GM23338 (cell line): Measurements from ENCODE around the gene ABCA7. TPM values are rescaled to one million over a fixed set of nuclear protein-coding genes. Genes with fewer than 3 reads are reported as not detected.

Experiments used
- ATAC-seq: fragments of 200-7000 bp; cut with Tn5 transposase; 3 replicates; pipeline ENCODE4 v1.9.1; 2020
- DNase-seq: peaks from one replicate; pipeline ENCODE4 v3.0.0-alpha.2; 2015; ENCODE audit warnings: low spot score
- H2AFZ ChIP-seq: fragments of 200-600 bp; sonication (generic); 2 replicates; pipeline ENCODE4 v1.8.0; 2016; ENCODE audit warnings: antibody characterized with exemption, mild to moderate bottlenecking, moderate library complexity
- H3F3A ChIP-seq: fragments of 200-600 bp; sonication (generic); replicated peaks from 2 replicates; pipeline ENCODE4 v1.8.0; 2017; ENCODE audit warnings: antibody characterized with exemption, mixed run types, low read depth
- H3K27ac ChIP-seq: fragments of 200-600 bp; sonication (generic); 2 replicates; pipeline ENCODE4 v1.6.1; 2016; ENCODE audit warnings: low read depth
- H3K27me3 ChIP-seq: fragments of 200-600 bp; sonication (generic); 2 replicates; pipeline ENCODE4 v1.8.0; 2016; ENCODE audit warnings: mild to moderate bottlenecking, mixed run types, moderate library complexity; ENCODE audit not compliant: insufficient read depth
- H3K36me3 ChIP-seq: fragments of 200-600 bp; sonication (generic); 2 replicates; pipeline ENCODE4 v1.8.0; 2016; ENCODE audit warnings: mild to moderate bottlenecking; ENCODE audit not compliant: insufficient read depth
- H3K4me1 ChIP-seq: fragments of 200-600 bp; sonication (generic); 2 replicates; pipeline ENCODE4 v1.8.0; 2016; ENCODE audit warnings: mild to moderate bottlenecking, moderate library complexity; ENCODE audit not compliant: insufficient read depth
- H3K4me2 ChIP-seq: fragments of 200-600 bp; sonication (generic); 2 replicates; pipeline ENCODE4 v1.7.1; 2017; ENCODE audit warnings: mixed run types
- H3K4me3 ChIP-seq: fragments of 200-600 bp; sonication (generic); 2 replicates; pipeline ENCODE4 v1.6.1; 2016; ENCODE audit warnings: mixed run types
- H3K79me2 ChIP-seq: fragments of 200-600 bp; sonication (generic); replicated peaks from 2 replicates; pipeline ENCODE4 v1.8.0; 2017; ENCODE audit warnings: mild to moderate bottlenecking; ENCODE audit not compliant: insufficient read depth
- H3K9me2 ChIP-seq: fragments of 200-600 bp; sonication (generic); 2 replicates; pipeline ENCODE4 v1.8.0; 2017; ENCODE audit not compliant: insufficient read depth
- H4K20me1 ChIP-seq: fragments of 200-600 bp; sonication (generic); replicated peaks from 2 replicates; pipeline ENCODE4 v1.8.0; 2017; ENCODE audit warnings: mild to moderate bottlenecking; ENCODE audit not compliant: insufficient read depth
- H3K27ac Mint-ChIP-seq: 2 replicates; pipeline ENCODE4 v1.8.0; 2020; ENCODE audit warnings: inconsistent platforms, mild to moderate bottlenecking, moderate library complexity, mixed read lengths
- H3K27me3 Mint-ChIP-seq: 3 replicates; pipeline ENCODE4 v1.8.0; 2022; ENCODE audit warnings: low read depth, mild to moderate bottlenecking, moderate library complexity, mixed read lengths, inconsistent platforms; ENCODE audit not compliant: insufficient read depth, poor library complexity
- H3K36me3 Mint-ChIP-seq: 3 replicates; pipeline ENCODE4 v1.8.0; 2021; ENCODE audit warnings: low read depth, mild to moderate bottlenecking, inconsistent platforms, moderate library complexity, mixed read lengths
- H3K4me1 Mint-ChIP-seq: 3 replicates; pipeline ENCODE4 v1.8.0; 2020; ENCODE audit warnings: mild to moderate bottlenecking, inconsistent platforms, mixed read lengths
- H3K4me3 Mint-ChIP-seq: 3 replicates; pipeline ENCODE4 v1.8.0; 2021; ENCODE audit warnings: moderate library complexity, mild to moderate bottlenecking, inconsistent platforms, mixed read lengths
- H3K9me3 Mint-ChIP-seq: 3 replicates; pipeline ENCODE4 v1.8.0; 2020; ENCODE audit warnings: moderate library complexity, mild to moderate bottlenecking, inconsistent platforms, mixed read lengths
- CREB1 ChIP-seq: fragments of 250-450 bp; sonication (Bioruptor Pico); IDR thresholded peaks from 2 replicates; pipeline ENCODE4 v1.5.0; 2020; ENCODE audit warnings: low read depth, mild to moderate bottlenecking, moderate library complexity
- CTCF ChIP-seq, 2 experiments: fragments of 200-600 bp in 1 of 2; sonication (generic) in 1 of 2; conservative IDR thresholded peaks; 2 replicates each; pipeline versions ENCODE4 v1.5.1 to v1.6.1; 2016 to 2017; ENCODE audit warnings: antibody characterized with exemption in 2 of 2, low read depth in 2 of 2, mild to moderate bottlenecking in 2 of 2, moderate library complexity in 1 of 2
- ETS1 ChIP-seq: IDR thresholded peaks from 2 replicates; pipeline ENCODE4 v1.6.1; 2016; ENCODE audit warnings: antibody characterized with exemption
- EZH2 ChIP-seq: fragments of 200-600 bp; sonication (generic); IDR thresholded peaks from one replicate; pipeline ENCODE4 v1.8.0; 2017; ENCODE audit warnings: antibody characterized with exemption, mild to moderate bottlenecking, low read depth; ENCODE audit not compliant: unreplicated experiment
- EZH2phosphoT487 ChIP-seq: fragments of 200-600 bp; sonication (generic); IDR thresholded peaks from one replicate; pipeline ENCODE4 v1.8.1; 2018; ENCODE audit warnings: antibody characterized with exemption; ENCODE audit not compliant: unreplicated experiment
- JUNB ChIP-seq: IDR thresholded peaks from one replicate; pipeline ENCODE4 v1.6.1; 2016; ENCODE audit warnings: antibody characterized with exemption; ENCODE audit not compliant: unreplicated experiment
- NANOG ChIP-seq: IDR thresholded peaks from 2 replicates; pipeline ENCODE4 v1.6.1; 2016; ENCODE audit warnings: antibody characterized with exemption, borderline replicate concordance
- POLR2AphosphoS5 ChIP-seq: IDR thresholded peaks from 2 replicates; pipeline ENCODE4 v1.6.1; 2016; ENCODE audit warnings: antibody characterized with exemption, low read depth
- REST ChIP-seq: IDR thresholded peaks from one replicate; pipeline ENCODE4 v1.6.1; 2018; ENCODE audit warnings: antibody characterized with exemption; ENCODE audit not compliant: unreplicated experiment
- STAT1 ChIP-seq: IDR thresholded peaks from one replicate; pipeline ENCODE4 v1.6.1; 2016; ENCODE audit warnings: antibody characterized with exemption; ENCODE audit not compliant: unreplicated experiment
- ZNF114 ChIP-seq: fragments of 250-450 bp; sonication (Bioruptor Pico); IDR thresholded peaks from 2 replicates; pipeline ENCODE4 v1.5.0; 2020; ENCODE audit warnings: mild to moderate bottlenecking, moderate library complexity
- ZNF331 ChIP-seq: fragments of 250-450 bp; sonication (Bioruptor Pico); IDR thresholded peaks from 2 replicates; pipeline ENCODE4 v1.5.0; 2020; ENCODE audit warnings: low read depth, mild to moderate bottlenecking, moderate library complexity
- ZNF462 ChIP-seq: fragments of 250-450 bp; sonication (Bioruptor Pico); IDR thresholded peaks from 2 replicates; pipeline ENCODE4 v1.5.0; 2020; ENCODE audit warnings: mild to moderate bottlenecking, moderate library complexity
- polyA plus RNA-seq: library from polyadenylated mRNA; unstranded; fragments of >200 nt; fragmentation: Nextera tagmentation; extraction: Ambion mirVana; gene quantifications from 2 replicates; pipeline ENCODE4 v1.2.1, GENCODE V29; 2016
- total RNA-seq: library from RNA; depleted of rRNA; stranded (reverse); fragments of >200 nt; shearing (Covaris generic); gene quantifications from 2 replicates; pipeline ENCODE4 v1.2.3, GENCODE V29; 2014

Gene ABCA7
- total and polyA plus RNA-seq, 2 experiments from 2014 or later, result 22.2 to 27.4 TPM

- H3K27me3 ChIP-seq, result no peaks in the 10 kb centered on the region
- no peak overlapping the region for H3K27ac Mint-ChIP-seq
- H3K4me2 ChIP-seq, result no peak overlapping the region
- H3K4me1 Mint-ChIP-seq, result no peaks in the 10 kb centered on the region
- no peak overlapping the region for H3K4me3 ChIP-seq
- no peak overlapping the region for H3K27ac ChIP-seq
- peaks cover 37% of the 10 kb centered on the region for H3K36me3 Mint-ChIP-seq
- no peak for DNase-seq
- ATAC-seq, result no peak
- no peaks in the 10 kb centered on the region for H3K9me2 ChIP-seq
- H3F3A ChIP-seq, result peaks cover 4% of the 10 kb centered on the region; the same call in 1 of the 2 replicates
- H3K79me2 ChIP-seq, result no peaks in the 10 kb centered on the region
- H2AFZ ChIP-seq, result no peak overlapping the region
- peaks cover 34% of the 10 kb centered on the region for H3K9me3 Mint-ChIP-seq
- H4K20me1 ChIP-seq, result no peaks in the 10 kb centered on the region
- peaks cover 4% of the 10 kb centered on the region for H3K27me3 Mint-ChIP-seq
- H3K4me1 ChIP-seq, result no peaks in the 10 kb centered on the region
- peaks cover 18% of the 10 kb centered on the region for H3K36me3 ChIP-seq
- no peak for TF ChIP-seq STAT1
- no peak for TF ChIP-seq ZNF462 (CRISPR knock-in tag)
- no peak for TF ChIP-seq ETS1
- no peak for TF ChIP-seq ZNF114 (CRISPR knock-in tag)
- TF ChIP-seq EZH2phosphoT487, result no peak
- no peak for TF ChIP-seq ZNF331 (CRISPR knock-in tag)
- no peak for TF ChIP-seq CTCF (conservative IDR thresholded peaks at IDR 0.05; ENCODE audit: low read depth in 2 of 2)
- no peak for TF ChIP-seq JUNB
- no peak for TF ChIP-seq NANOG
- TF ChIP-seq CREB1 (CRISPR knock-in tag), result no peak
- TF ChIP-seq REST, result no peak
- no peak for TF ChIP-seq POLR2AphosphoS5
- TF ChIP-seq EZH2, result no peak
- H3K4me3 Mint-ChIP-seq, result no peak overlapping the region
These were observed 18.2 kb downstream of the ABCA7 start for GRCh38 chr19:1058112-1058511.
